Fibroblast of peridontal ligament (primary cell): ENCODE measurements around the gene ITIH4.

Source experiments
- DNase-seq: peaks from one replicate; pipeline ENCODE4 v3.0.0-alpha.2; 2010; ENCODE audit errors: extremely low read depth

ITIH4 gene

DNA sequence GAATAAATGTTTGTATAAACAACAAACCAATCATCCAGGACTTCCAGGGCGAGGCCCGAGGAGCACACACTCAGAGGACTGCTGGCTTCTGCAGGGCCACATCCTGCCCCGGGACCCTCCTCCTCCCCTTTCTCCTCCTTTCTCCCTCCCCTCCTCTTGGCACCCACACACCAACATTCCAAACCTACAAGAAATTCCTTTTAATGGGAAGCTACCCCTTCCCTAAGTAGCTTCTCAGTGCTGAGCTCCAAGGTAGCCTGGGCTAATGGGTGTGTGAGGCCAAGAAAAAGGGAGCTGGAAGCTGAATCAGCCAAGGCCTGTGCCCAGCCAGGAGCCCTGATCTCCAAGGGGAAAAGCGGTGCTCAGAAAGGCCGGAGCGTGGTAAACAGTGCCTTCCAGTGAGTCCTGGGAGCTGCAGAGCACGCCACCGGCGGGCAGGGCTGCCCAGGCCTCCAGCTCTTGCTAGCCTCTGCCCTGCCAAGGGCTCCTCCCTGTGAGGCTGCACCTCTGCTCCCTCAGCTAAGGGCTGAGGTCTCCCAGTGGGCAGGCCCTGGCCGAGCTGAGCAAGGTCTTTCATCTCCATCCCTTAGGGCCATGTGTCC is 32.0 kb downstream of the ITIH4 start:
- no peak for DNase-seq

DNA sequence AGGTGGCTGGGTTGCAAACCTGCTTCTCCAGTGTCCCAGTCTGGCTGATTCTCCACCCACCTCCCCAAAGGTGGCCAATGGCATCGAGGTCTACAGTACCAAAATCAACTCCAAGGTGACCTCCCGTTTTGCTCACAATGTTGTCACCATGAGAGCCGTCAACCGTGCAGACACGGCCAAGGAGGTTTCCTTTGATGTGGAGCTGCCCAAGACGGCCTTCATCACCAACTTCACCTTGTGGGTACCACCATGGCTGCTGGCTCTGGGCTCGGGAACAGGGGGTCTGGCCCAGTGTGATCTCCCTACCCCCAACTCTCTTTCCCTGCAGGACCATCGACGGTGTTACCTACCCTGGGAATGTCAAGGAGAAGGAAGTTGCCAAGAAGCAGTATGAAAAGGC is 34.1 kb downstream of the ITIH4 start:
- no peak for DNase-seq

DNA sequence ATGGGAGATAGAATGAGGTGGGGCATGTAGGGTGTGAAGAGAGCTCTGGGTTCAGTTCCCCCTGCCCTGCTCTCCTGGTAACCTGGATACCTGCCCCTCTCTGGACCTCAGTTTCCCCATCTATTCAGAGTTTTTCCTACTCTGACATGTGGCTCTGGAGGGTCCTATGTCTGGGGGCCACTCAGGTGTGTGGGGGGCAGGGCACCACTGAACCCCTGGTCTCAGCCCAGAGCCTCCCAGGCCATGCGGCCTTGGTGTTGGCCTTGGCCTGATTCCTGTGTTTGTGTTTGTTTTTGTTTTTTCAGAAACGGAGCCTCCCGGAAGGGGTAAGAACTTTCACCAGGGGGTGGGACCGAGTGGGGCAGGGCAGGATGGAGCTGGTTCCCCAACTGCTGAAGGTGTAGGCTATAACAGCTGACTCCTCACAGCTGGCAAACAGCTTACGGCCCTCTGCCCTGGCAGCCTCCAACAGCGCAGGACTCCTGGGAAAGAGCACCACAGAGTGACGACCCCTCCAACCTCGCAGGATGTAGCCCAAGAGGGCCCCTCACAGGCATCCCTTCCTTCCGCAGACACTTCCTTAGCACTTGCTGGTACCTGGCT is 35.1 kb downstream of the ITIH4 start:
- DNase-seq: no peak

DNA sequence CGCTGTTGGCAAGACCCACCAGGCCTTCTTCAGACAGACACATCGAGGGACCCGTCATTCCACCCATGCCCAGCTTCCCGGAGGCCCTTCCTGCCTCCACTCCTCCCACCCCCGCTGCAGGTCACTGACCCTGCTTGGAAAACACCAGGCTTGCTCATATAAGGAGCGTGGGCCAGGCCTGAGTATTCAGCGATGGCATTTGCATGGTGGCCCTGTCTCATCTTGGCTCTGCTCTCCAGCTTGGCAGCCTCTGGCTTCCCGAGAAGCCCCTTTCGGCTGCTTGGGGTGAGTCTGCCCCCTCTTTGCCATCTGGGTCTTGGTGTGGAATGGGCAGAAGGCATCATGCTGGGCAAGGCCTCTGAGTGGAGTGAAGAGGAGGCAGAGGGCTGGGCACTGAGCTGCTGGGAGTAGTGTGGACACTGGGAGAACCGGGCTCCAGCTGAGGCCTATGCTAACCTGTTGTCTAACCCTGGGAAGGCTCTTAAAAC is 35.8 kb downstream of the ITIH4 start, which contains the start of gene ITIH3:
TSS of gene ITIH3 (plus strand) at position 185 of the 488 bp plus-strand sequence. CDS start at position 193, 8 bp downstream.
- DNase-seq: no peak

DNA sequence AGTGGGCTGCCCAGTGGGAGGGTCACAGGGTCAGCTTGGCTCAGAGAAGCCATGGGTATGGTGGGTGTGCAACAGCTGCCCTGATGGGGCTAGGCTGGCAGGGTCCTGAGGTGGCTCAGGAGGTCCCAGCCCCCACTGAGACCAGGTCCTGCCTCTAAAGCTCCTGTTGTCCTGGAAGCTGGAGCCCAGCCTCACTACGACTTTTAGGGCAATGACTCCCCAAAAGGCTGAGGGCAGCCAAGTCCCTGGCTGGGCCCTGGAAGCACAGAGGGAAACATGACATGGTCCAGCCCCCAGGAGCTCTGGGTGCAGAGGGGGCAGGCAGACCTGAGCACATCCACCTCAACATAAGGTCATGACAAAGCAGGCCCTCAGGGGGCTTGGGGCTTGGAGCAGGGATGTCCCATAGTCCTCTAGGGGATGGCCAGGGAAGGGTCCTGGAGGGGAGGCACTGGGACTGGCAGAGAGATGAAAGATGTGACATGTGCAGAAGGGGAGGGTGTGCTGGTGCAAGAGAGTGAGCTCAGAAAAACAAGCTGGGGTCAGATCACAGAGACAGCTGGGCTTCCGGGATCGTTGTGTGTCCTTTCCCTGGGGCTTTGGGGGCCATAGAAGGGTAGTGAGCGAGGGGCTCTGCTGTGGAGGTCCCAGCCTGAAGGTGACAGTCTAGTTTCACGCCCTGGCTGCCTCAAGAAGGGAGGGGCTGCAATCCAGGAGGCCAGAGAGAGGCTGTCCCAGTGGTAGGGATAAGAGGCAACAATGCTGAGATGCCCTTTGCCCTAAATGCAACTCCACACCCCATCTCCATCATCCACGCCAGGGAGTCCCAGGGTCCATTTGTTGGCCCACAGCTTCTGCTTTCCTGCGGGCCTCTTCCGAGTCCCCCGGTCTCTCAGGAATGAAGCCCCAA is 36.5 kb downstream of the ITIH4 start:
- no peak for DNase-seq

DNA sequence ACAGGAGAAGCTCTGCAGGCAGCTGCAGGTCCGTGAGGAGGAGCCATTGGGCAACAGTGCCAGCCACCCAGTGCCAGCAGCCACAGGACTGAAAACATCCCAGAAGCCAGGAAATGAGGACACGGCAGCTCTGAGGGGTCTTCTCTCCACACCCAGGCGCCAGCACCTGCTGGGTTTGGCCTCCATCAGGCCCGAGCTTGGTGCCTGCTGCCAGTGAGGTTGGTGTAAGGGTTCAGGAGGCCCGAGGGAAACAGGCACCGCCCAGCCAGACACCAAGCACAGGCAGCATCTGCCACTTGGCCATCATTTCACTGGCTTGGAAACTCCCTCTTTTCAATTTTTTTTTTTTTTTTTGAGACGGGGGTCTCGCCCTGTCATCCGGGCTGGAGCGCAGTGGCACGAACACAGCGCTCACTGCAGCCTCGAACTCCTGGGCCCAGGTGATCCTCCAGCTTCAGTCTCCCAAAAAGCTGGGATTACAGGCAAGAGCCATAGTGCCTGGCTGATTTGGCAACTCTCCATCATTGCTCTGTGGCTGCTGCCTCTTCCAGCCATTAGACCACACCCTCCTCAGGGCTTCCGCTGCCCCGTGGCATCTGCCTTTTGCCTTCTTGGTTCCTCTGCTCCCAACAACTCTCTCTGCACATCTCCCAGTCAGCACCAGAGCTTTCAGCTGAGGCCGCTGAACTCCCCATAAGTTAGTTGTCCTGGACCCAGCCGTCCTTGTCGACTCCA is 37.3 kb downstream of the ITIH4 start:
- DNase-seq: peak; percentile 20

DNA sequence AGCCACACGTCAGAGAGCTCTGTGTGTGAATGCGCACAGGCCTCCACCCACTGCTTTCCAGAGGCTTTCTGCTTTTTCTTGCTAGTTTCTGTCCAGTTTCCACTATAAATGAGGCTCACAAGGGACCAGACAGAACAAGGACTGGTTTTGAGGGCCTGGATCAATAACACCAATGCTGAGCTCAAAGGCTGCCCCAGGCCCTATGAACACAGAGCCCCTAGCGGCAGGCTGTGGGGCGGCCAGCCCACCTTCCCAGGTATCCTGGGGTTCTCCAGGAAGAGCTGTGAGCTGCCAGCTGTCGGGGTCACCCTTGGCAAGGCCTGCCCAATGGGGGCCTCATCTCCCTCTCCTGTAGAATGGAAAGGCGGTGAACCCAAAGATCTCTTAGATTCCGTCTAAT is 38.1 kb downstream of the ITIH4 start:
- no peak for DNase-seq

DNA sequence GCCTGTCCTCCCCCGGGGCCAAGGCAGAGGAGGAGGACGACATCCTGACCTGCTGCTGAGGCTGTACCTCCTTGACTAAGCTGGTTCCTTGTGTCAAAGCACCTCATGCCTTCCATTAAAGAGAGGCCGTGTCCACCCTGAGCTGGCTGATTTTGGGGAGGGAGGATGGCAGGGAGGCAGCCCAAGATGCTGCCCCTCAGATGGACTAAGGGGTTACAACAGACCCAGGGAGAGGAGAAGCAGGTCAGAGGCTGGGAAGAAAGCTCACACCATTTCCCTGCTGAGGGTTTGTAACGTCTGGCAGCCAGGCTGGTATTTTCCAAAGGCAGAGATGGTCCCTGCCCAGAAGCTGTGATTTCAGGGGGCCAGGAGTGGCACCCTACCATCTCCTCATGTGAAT is 38.5 kb downstream of the ITIH4 start:
- no peak for DNase-seq

DNA sequence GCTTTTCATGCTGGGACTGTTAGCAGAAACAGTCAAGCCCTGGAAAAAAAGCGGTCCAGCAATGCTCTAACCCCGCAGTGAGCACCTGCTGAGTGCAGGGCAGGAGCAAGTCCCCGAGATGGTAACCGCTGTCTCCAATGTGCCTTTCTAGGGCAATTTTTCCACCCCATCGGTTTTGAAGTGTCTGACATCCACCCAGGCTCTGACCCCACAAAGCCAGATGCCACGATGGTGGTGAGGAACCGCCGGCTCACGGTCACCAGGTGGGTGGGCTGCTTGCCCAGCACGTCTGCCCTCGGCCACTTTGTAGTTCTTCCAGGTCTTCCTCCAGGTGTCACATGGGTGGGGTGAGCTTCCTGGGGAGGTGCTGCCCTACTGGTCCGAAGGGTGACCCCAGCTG is 39.1 kb downstream of the ITIH4 start:
- DNase-seq: no peak

DNA sequence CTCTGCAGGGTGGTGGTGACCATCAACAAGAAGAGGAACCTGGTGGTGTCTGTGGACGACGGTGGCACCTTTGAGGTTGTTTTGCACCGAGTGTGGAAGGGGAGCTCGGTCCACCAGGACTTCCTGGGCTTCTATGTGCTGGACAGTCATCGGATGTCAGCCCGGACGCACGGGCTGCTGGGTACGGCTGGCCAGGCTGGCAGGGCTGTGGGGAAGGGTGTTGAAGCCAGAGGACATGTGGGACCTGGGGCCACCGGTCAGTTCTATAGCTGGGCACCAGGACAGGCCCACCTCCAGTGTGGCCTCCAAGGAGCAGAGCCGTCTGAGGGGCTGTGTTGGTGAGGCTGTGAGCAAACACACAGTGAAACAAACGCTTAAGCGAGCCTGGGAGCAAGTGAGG is 39.7 kb downstream of the ITIH4 start:
- no peak for DNase-seq

DNA sequence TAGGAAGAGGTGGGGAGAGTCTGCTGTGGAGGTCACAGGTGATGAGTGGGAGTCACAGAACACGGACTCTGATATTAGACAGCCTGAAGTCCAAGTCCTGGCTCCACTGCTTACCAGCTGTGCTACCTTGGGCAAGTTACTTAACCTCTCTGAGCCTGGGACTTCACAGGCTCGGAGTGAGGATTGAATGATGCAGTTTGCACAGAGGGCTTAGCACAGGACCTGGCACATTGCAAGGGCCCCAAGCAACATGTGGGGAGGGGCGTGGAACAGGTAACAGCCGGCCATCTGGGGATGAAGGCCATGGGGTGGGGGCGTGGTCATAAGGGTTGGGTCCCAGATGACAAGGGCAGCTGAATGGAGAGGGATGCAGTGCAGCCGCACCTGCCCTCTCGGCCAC is 40.1 kb downstream of the ITIH4 start:
- no peak for DNase-seq

DNA sequence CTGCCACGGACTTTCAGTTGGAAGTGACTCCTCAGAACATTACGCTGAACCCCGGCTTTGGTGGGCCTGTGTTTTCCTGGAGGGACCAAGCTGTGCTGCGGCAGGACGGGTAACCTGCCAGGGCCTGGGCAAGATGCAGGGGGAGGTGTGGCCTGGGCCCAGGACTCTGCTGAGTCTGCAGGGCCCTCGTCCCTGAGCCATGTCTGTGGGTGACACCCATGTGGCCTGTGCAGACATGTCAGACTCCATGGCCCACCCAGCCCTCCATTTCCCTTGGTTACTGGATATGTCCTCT is 40.8 kb downstream of the ITIH4 start:
- no peak for DNase-seq

DNA sequence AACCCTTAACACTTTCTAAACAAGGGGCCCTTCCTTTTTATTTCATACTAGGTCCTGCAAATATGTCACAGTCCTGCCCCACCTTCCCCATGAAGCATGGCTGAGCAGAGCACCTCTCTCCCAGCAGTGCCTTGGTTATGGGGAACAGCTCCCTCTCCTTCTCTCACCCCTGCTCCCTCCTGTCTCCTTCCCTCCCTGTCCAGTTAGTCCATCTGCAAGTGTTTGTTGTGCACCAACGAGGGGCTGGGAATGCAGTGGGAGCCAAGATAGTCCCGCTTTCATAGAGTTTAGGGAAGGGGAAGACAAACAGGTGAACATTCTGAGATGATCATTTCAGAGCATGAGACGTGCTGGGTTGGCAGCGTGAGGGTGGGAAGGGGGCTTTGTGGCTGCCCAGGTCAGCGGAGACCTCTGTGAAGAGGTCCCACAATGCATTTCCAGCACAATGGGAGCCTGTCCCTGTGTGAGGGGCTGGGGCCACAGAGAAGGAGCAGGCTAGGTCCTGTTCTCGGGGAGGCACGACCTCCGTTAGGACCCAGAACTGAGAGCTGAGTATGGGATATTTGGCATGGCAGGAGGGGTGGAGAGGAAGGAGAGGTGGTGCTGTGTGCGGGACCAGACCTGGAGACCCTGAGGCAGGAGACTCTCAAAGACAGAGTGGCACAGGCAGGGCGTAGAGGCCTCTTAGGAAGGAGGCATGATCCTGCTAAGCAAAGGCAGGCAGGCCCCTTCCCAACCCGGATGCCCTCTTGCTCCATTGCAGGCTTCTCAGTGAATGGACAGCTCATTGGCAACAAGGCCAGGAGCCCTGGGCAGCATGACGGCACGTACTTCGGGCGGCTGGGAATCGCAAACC is 41.4 kb downstream of the ITIH4 start:
- no peak for DNase-seq

DNA sequence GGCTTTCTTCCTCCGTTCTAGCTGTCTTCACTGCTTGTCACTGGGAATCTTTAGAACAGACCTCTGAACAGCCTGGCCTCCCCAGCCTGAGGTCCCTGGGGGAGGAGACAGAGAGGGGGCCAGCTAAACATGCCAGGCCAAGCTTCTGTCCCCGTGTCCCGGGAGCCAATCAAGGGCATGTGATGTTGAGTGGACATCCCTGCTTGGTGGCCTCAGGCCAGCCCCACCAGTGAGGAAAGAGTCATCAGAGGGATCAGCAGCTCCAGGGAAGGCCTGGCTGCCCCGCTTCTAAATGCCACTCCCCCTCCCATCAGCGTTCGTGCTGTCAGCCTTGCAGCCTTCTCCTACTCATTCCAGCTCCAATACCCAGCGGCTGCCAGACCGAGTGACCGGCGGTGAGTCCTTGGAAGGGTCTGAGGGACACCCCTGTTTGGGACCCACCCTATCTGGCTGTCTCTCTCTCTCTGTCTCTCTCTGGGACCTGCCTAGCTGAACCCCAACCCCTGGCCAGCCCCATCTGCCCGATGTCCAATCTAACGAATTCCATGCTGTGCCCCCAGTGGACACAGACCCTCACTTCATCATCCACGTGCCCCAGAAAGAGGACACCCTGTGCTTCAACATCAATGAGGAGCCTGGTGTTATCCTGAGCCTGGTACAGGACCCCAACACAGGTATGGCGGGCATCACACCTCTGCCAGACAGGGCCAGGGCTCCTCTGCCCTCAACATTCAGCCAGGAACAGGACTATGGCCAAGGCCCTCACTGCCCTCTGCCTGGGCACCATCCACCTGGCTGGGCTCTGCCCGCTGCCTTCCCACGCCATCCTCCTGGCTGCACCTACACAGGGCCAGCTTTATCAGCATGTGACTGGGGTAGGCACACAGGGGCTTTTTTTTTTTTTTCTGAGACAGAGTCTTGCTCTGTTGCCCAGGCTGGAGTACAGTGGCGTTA is 42.5 kb downstream of the ITIH4 start:
- no peak for DNase-seq

DNA sequence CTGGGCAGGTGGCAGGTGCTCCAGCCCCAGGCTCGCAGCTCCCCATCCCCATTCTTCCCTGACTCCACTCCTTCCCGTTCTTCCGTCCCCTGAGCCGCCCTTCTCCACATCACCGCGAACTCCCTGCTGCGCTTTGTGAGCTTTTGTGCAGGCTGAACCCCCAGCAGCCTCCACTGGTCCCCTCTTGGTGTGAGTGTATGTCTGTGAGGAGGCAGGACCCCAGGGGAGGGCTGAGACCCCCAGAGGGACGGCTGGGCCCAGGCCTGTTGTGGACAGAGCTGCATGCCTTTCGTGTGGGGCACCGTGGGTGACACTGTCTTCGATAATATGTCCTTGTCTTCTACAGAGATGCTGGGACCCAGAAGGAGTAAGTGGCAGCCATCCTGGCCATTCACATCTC is 43.2 kb downstream of the ITIH4 start:
- no peak for DNase-seq

DNA sequence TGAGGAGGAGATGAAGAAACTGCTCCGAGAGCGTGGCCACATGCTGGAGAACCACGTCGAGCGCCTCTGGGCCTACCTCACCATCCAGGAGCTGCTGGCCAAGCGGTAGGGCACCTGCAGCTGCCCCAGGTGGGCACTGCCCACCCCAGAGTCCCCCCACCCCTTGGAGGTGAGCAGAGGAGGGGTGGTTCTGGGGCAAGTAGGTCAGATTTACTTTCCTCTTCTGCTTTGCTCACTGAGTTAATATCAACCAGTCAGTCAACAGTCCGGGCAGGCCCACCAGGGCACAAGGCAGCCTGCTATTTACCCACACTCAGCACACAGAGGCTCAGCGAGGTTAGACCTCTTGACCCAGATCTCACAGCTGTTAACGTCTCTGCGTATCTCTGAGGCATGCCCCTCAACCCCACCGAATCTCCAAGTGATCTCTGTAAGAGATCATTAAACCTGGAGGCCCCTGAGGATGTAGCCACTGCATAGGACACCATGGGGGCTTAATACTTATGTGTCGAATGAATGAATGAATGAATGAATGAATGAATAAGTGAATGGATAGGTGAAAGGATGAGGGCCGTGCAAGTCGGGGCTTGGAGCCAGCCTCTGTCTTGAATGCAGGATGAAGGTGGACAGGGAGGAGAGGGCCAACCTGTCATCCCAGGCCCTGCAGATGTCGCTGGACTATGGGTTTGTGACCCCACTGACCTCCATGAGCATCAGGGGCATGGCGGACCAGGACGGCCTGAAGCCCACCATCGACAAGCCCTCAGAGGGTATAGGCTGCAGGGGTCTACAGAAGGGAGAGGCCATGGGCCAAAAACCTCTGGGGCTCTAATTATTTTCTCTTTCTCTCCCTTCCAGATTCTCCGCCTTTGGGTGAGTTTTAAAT is 43.9 kb downstream of the ITIH4 start:
- no peak for DNase-seq

DNA sequence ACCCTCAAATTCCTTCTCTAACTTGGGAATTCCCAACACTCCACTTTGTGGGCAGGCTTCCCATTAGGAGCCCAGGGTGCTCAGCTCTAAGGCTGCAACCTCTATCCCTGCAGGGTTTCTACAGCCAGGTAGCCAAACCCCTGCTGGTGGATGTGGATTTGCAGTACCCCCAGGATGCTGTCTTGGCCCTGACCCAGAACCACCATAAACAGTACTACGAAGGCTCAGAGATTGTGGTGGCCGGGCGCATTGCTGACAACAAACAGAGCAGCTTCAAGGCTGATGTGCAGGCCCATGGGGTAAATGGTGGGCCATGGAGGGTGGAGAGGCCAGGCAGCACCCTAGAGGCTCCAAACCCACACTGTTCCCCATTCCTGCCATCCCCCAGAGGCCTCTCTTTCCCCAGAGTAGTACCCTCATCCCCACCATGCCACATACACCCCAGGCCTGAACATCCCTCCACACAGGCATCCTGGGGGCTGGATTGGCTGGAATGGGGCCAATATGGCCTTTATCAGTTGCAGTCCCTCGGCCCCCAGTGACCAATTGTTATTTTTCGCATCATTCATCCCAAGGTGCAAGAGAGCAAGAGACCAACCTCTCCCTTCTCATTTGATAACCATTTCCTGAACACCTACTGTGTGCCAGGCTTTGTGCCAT is 45.4 kb downstream of the ITIH4 start:
- DNase-seq: no peak

DNA sequence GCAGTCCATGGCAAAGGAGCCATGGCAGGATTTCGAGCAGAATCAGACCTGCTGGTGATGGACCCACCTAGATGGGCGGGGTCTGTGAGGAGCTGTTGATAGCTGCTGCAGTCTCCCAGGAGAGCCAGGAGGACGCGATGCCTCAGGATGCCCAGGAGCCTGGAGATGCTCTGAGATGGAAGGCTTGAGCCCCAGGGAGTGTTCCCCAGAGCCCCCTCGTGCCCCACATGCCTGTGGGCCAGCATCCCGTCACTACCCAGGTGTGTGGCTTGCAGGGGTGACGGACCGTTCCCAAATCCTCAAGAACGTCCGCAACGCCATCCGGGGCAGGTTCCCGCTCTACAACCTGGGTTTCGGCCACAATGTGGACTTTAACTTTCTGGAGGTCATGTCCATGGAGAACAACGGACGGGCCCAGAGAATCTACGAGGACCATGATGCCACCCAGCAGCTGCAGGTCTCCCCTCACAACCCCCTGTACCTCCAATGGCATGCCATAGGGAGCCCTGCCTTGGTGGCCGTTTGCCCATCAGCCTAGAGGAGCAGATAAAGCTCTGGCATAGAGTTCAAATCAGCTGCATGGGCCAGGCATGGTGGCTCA is 46.4 kb downstream of the ITIH4 start:
- no peak for DNase-seq
